OCI-LY7 (cell line): Measurements from ENCODE around the gene FNDC3B. TPM values are rescaled to one million over a fixed set of nuclear protein-coding genes. Genes with fewer than 3 reads are reported as not detected.

Source experiments
- BruUV-seq: library from RNA; stranded (reverse); fragments of 400-500 nt; replicated peaks from 2 replicates; lab custom pipeline; 2021; lab: Mats Ljungman, UMichigan
- CTCF ChIA-PET: fragments of 300-600 bp; sonication (Branson Sonifier 250); formaldehyde crosslinking; loops from one replicate; lab custom pipeline; 2022; ENCODE audit warnings: antibody characterized with exemption; ENCODE audit not compliant: unreplicated experiment; lab: Charles Lee
- POLR2A ChIA-PET: fragments of 300-600 bp; sonication (Branson Sonifier 250); formaldehyde crosslinking; loops from one replicate; lab custom pipeline; 2022; ENCODE audit warnings: antibody characterized with exemption; lab: Charles Lee
- DNase-seq: peaks from one replicate; pipeline ENCODE4 v3.0.0-alpha.2; 2015; ENCODE audit warnings: low spot score
- H2AFZ ChIP-seq: fragments of 200-600 bp; sonication (generic), shearing (Covaris generic); 2 replicates; pipeline ENCODE4 v1.6.1; 2014; ENCODE audit warnings: mild to moderate bottlenecking, antibody characterized with exemption, low read length, moderate library complexity
- H3K27ac ChIP-seq: fragments of 200-600 bp; sonication (generic); 2 replicates; pipeline ENCODE4 v1.5.1; 2014; ENCODE audit warnings: mixed run types, low read depth, mild to moderate bottlenecking, moderate library complexity, low read length, inconsistent platforms; ENCODE audit not compliant: poor library complexity, severe bottlenecking
- H3K36me3 ChIP-seq: fragments of 200-600 bp; sonication (generic); 2 replicates; pipeline ENCODE4 v1.6.1; 2014; ENCODE audit warnings: mild to moderate bottlenecking, antibody characterized with exemption, low read length, moderate library complexity, mixed read lengths; ENCODE audit not compliant: insufficient read depth
- H3K4me1 ChIP-seq: fragments of 200-600 bp; sonication (generic); 2 replicates; pipeline ENCODE4 v1.5.1; 2014; ENCODE audit warnings: mild to moderate bottlenecking, low read length; ENCODE audit not compliant: insufficient read depth, poor library complexity, severe bottlenecking
- H3K4me2 ChIP-seq: fragments of 200-600 bp; sonication (generic); 2 replicates; pipeline ENCODE4 v1.6.1; 2014; ENCODE audit warnings: mild to moderate bottlenecking, low read length
- H3K4me3 ChIP-seq: fragments of 200-600 bp; sonication (generic); 2 replicates; pipeline ENCODE4 v1.5.1; 2014; ENCODE audit warnings: mild to moderate bottlenecking, low read depth, low read length; ENCODE audit not compliant: poor library complexity, severe bottlenecking
- H3K79me2 ChIP-seq: fragments of 200-600 bp; sonication (generic); 2 replicates; pipeline ENCODE4 v1.6.1; 2016; ENCODE audit warnings: low read depth, mild to moderate bottlenecking, low read length, moderate library complexity, mixed read lengths; ENCODE audit not compliant: insufficient read depth
- H3K9me2 ChIP-seq: fragments of 200-600 bp; sonication (generic); 2 replicates; pipeline ENCODE4 v1.6.1; 2016; ENCODE audit warnings: mild to moderate bottlenecking, low read length, mixed read lengths; ENCODE audit not compliant: insufficient read depth
- H3K9me3 ChIP-seq: fragments of 200-600 bp; sonication (generic); 2 replicates; pipeline ENCODE4 v1.6.1; 2014; ENCODE audit warnings: mild to moderate bottlenecking, mixed run types, low read length, mixed read lengths
- H4K20me1 ChIP-seq: fragments of 200-600 bp; sonication (generic); 2 replicates; pipeline ENCODE4 v1.6.1; 2014; ENCODE audit warnings: mild to moderate bottlenecking, antibody characterized with exemption, low read length, moderate library complexity, mixed read lengths; ENCODE audit not compliant: insufficient read depth
- CTCF ChIP-seq: fragments of 200-600 bp; sonication (generic); conservative IDR thresholded peaks from 2 replicates; pipeline ENCODE4 v1.5.1; 2014; ENCODE audit warnings: mild to moderate bottlenecking, antibody characterized with exemption, low read length, moderate library complexity, mixed read lengths
- EZH2phosphoT487 ChIP-seq: fragments of 200-600 bp; sonication (generic); IDR thresholded peaks from 2 replicates; pipeline ENCODE4 v1.6.1; 2018; ENCODE audit warnings: low read depth, borderline replicate concordance, mild to moderate bottlenecking, mixed run types, antibody characterized with exemption, low read length, moderate library complexity, mixed read lengths
- intact Hi-C: fragments of 100-400 bp; cut with micrococcal nuclease; formaldehyde crosslinking; loops from one replicate; pipeline ENCODE4 v1.10.0; 2022; ENCODE audit not compliant: unreplicated experiment
- total RNA-seq, 2 experiments: library from RNA; depleted of rRNA in 1 of 2; stranded (reverse); fragments of >200 nt in 1 of 2; shearing (Covaris generic) in 1 of 2; gene quantifications; 2 replicates each; pipeline ENCODE4 v1.2.3, GENCODE V29; 2014 to 2022

The FNDC3B gene
- total RNA-seq, 2 experiments from 2014 or later: 23.3 to 28.5 TPM

- DNase-seq: no peak
- Histone ChIP-seq H3K36me3 (no peaks in the 10 kb centered on the region), H3K27ac (no peak overlapping the region), H3K9me2 (no peaks in the 10 kb centered on the region), H3K79me2 (no peaks in the 10 kb centered on the region), H3K9me3 (no peaks in the 10 kb centered on the region), H3K4me1 (no peaks in the 10 kb centered on the region), H2AFZ (no peak overlapping the region), H4K20me1 (no peaks in the 10 kb centered on the region), H3K4me3 (no peak overlapping the region), H3K4me2 (no peak overlapping the region)
- POLR2A ChIA-PET: no interaction called here
- no TSS peak for BruUV-seq
- TF ChIP-seq EZH2phosphoT487 (no peak), CTCF (no peak)
- intact Hi-C loops: no loop called here
- CTCF ChIA-PET: no interaction called here
Observed at GRCh38 chr3:172232579-172233212, 193.3 kb downstream of the FNDC3B start.

DNA sequence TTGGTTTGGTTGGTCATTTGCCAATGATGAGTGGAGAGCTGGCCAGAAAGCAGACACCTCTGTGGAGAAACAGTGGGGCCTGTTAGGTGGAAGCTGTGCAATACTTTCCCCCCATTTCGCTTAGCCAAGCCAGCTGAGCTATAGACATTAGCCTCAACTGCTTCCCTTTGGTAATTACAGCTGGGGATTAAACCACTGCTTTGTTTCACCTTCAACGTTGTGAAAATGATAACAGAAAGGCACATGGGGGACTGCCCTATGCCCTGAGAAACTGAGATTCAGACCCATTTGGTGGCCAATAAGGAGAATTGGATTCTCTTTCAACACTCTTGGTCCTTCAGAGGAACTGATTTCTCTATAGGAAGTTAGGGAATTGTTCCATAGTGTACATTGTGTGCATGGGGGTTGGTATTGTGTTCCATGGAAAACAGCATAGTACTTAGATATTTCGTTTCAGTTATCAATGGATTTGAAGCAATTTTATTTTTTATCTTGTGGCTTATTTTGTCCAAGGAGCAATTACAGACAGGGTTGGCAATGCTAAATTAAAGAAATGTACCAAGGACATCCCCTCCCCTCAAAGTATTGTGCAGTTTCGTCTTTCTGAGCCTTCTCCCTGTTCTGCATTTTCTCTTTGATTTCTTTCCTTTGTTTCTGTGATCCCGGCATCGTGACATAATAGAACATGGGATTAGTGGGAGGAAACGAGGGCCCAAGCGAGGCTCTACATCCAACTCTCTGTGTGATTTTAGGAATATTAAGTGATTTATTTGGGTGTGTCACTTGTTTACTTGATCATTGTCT lies 194.3 kb downstream of the FNDC3B start:
- Histone ChIP-seq H3K4me1 (no peaks in the 10 kb centered on the region), H4K20me1 (no peaks in the 10 kb centered on the region), H3K36me3 (no peaks in the 10 kb centered on the region), H3K4me3 (no peak overlapping the region), H3K9me2 (no peaks in the 10 kb centered on the region), H2AFZ (no peak overlapping the region), H3K9me3 (no peaks in the 10 kb centered on the region), H3K79me2 (no peaks in the 10 kb centered on the region), H3K27ac (no peak overlapping the region), H3K4me2 (no peak overlapping the region)
- ChIA-PET CTCF (no interaction called here), POLR2A (interaction anchor here (0.7 kb wide), 1 partner anchor 11 kb away, joined by 3 read pairs; no protein-coding TSS in a partner anchor)
- BruUV-seq: no TSS peak
- no peak for TF ChIP-seq CTCF
- no peak for TF ChIP-seq EZH2phosphoT487
- intact Hi-C loops: no loop called here
- no peak for DNase-seq

GRCh38 chr3:172235698-172236097 lies 196.3 kb downstream of the FNDC3B start:
- no TSS peak for BruUV-seq
- Histone ChIP-seq H3K4me2 (no peak overlapping the region), H3K9me2 (no peaks in the 10 kb centered on the region), H3K27ac (no peak overlapping the region), H4K20me1 (no peaks in the 10 kb centered on the region), H3K4me3 (no peak overlapping the region), H2AFZ (no peak overlapping the region), H3K4me1 (no peaks in the 10 kb centered on the region), H3K36me3 (no peaks in the 10 kb centered on the region), H3K9me3 (no peaks in the 10 kb centered on the region), H3K79me2 (no peaks in the 10 kb centered on the region)
- ChIA-PET POLR2A (interaction anchor here (1.1 kb wide), 1 partner anchor 33 kb away, joined by 6 read pairs; no protein-coding TSS in a partner anchor), CTCF (no interaction called here)
- no peak for TF ChIP-seq EZH2phosphoT487
- no peak for TF ChIP-seq CTCF
- intact Hi-C loops: no loop called here
- no peak for DNase-seq
